WTC11 (cell line): ENCODE data around the gene TFB2M. TPM values are rescaled to one million over a fixed set of nuclear protein-coding genes. Genes with fewer than 3 reads are reported as not detected.

Experiments used
- ATAC-seq: fragments of 200-7000 bp; cut with Tn5 transposase; 2 replicates; pipeline ENCODE4 v1.10.0; 2021; ENCODE audit warnings: mild to moderate bottlenecking, moderate library complexity
- CTCF ChIA-PET: fragments of 300-600 bp; sonication (Branson Sonifier 250); formaldehyde crosslinking; loops from one replicate; lab custom pipeline; 2021; ENCODE audit warnings: antibody characterized with exemption; lab: Charles Lee
- POLR2A ChIA-PET: fragments of 350-600 bp; sonication (Branson Sonifier 250); formaldehyde crosslinking; loops from one replicate; lab custom pipeline; 2021; ENCODE audit warnings: antibody characterized with exemption; lab: Charles Lee
- DNase-seq: peaks from one replicate; pipeline ENCODE4 v3.0.0; 2021; ENCODE audit warnings: low spot score
- H3K27ac Mint-ChIP-seq: 2 replicates; pipeline ENCODE4 v1.8.0; 2021; ENCODE audit warnings: mixed read lengths
- H3K27me3 Mint-ChIP-seq: 2 replicates; pipeline ENCODE4 v1.8.0; 2021; ENCODE audit warnings: low read depth, mild to moderate bottlenecking, moderate library complexity, mixed read lengths
- H3K36me3 Mint-ChIP-seq: 2 replicates; pipeline ENCODE4 v1.8.0; 2021; ENCODE audit warnings: mixed read lengths
- H3K4me1 Mint-ChIP-seq: 2 replicates; pipeline ENCODE4 v1.8.0; 2022; ENCODE audit warnings: mixed read lengths
- H3K4me3 Mint-ChIP-seq: 2 replicates; pipeline ENCODE4 v1.8.0; 2021; ENCODE audit warnings: mild to moderate bottlenecking, moderate library complexity, mixed read lengths
- H3K9me3 Mint-ChIP-seq: 2 replicates; pipeline ENCODE4 v1.8.0; 2021; ENCODE audit warnings: mixed read lengths
- ATF2 ChIP-seq: sonication (generic); formaldehyde crosslinking; IDR thresholded peaks from 2 replicates; pipeline ENCODE4 v1.8.1; 2022; ENCODE audit warnings: low read depth, missing genetic modification reagents, borderline replicate concordance
- E2F1 ChIP-seq: sonication (generic); formaldehyde crosslinking; IDR thresholded peaks from 2 replicates; pipeline ENCODE4 v1.8.0; 2022; ENCODE audit warnings: mild to moderate bottlenecking, missing genetic modification reagents
- GABPB1 ChIP-seq: sonication (generic); formaldehyde crosslinking; IDR thresholded peaks from 2 replicates; pipeline ENCODE4 v1.8.1; 2023; ENCODE audit warnings: mild to moderate bottlenecking, missing genetic modification reagents
- GTF2I ChIP-seq: fragments of 250-450 bp; sonication (Bioruptor Pico); conservative IDR thresholded peaks from 2 replicates; pipeline ENCODE4 v1.4.0; 2021; ENCODE audit warnings: mild to moderate bottlenecking
- IRF2 ChIP-seq: sonication (generic); formaldehyde crosslinking; IDR thresholded peaks from 2 replicates; pipeline ENCODE4 v1.8.0; 2022; ENCODE audit warnings: low read depth, missing genetic modification reagents, borderline replicate concordance
- OVOL2 ChIP-seq: fragments of 250-450 bp; sonication (Bioruptor Pico); IDR thresholded peaks from 2 replicates; pipeline ENCODE4 v1.9.0; 2021; ENCODE audit warnings: mild to moderate bottlenecking, borderline replicate concordance
- RORB ChIP-seq: fragments of 250-450 bp; sonication (Bioruptor Pico); IDR thresholded peaks from 2 replicates; pipeline ENCODE4 v1.9.0; 2021; ENCODE audit warnings: mild to moderate bottlenecking
- SMAD4 ChIP-seq: sonication (generic); formaldehyde crosslinking; IDR thresholded peaks from 2 replicates; pipeline ENCODE4 v1.8.0; 2022; ENCODE audit warnings: mild to moderate bottlenecking, missing genetic modification reagents
- SP1 ChIP-seq: sonication (generic); formaldehyde crosslinking; conservative IDR thresholded peaks from 2 replicates; pipeline ENCODE4 v1.8.1; 2022; ENCODE audit warnings: missing genetic modification reagents
- TCF7 ChIP-seq: sonication (generic); formaldehyde crosslinking; IDR thresholded peaks from 2 replicates; pipeline ENCODE4 v1.8.0; 2022; ENCODE audit warnings: mild to moderate bottlenecking, low read depth, missing genetic modification reagents, moderate library complexity
- ZNF232 ChIP-seq: sonication (generic); formaldehyde crosslinking; IDR thresholded peaks from 2 replicates; pipeline ENCODE4 v1.8.0; 2022; ENCODE audit warnings: mild to moderate bottlenecking, missing genetic modification reagents
- ZNF423 ChIP-seq: fragments of 250-450 bp; sonication (Bioruptor Pico); IDR thresholded peaks from 2 replicates; pipeline ENCODE4 v2.1.2; 2022; ENCODE audit warnings: mild to moderate bottlenecking, moderate library complexity
- ZNF512 ChIP-seq: sonication (generic); formaldehyde crosslinking; IDR thresholded peaks from 2 replicates; pipeline ENCODE4 v1.8.1; 2022; ENCODE audit warnings: missing genetic modification reagents, borderline replicate concordance
- total RNA-seq: library from RNA; stranded (reverse); gene quantifications from 3 replicates; pipeline ENCODE4 v1.2.3, GENCODE V29; 2021
- TF ChIP-seq, protein P1 (sequence below): sonication (generic); formaldehyde crosslinking; IDR thresholded peaks from 2 replicates; pipeline ENCODE4 v1.8.1; 2023; ENCODE audit warnings: mild to moderate bottlenecking, missing genetic modification reagents
- TF ChIP-seq, protein P2 (sequence below): fragments of 250-450 bp; sonication (Bioruptor Pico); IDR thresholded peaks from 2 replicates; pipeline ENCODE4 v1.9.0; 2021; ENCODE audit warnings: mild to moderate bottlenecking, borderline replicate concordance
- TF ChIP-seq, protein P3 (sequence below): sonication (generic); formaldehyde crosslinking; IDR thresholded peaks from 2 replicates; pipeline ENCODE4 v1.8.0; 2023; ENCODE audit warnings: mild to moderate bottlenecking, missing genetic modification reagents
- TF ChIP-seq, protein P4 (sequence below): sonication (generic); formaldehyde crosslinking; IDR thresholded peaks from 2 replicates; pipeline ENCODE4 v1.8.1; 2023; ENCODE audit warnings: mild to moderate bottlenecking, missing genetic modification reagents, borderline replicate concordance

Gene TFB2M
- total RNA-seq, 1 experiment from 2014 or later: 16.5 TPM

DNA sequence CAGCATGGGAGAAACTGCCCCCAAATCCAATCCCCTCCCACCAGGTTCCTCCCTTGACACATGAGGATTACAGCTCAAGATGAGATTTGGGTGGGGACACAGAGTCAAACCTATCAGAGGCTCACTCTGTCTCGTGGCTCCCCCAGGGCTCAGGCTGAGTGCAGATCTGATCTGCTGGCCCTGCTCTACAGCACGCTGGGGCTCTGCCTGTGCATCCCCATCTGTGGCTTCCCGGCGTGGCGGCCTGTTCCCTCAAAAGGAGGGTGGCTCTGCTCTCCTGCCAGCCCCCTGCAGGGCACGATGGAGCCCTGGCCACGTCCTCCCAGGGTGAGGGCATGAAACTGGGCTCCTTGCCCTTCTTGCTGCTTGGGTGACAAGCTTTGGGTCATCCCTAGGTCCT is 39.1 kb downstream of the TFB2M start:
- H3K36me3 Mint-ChIP-seq: peaks cover 18% of the 10 kb centered on the region
- CTCF ChIA-PET: no interaction called here
- ATAC-seq (no peak), DNase-seq (no peak)
- POLR2A ChIA-PET: no interaction called here
- TF ChIP-seq RORB (CRISPR knock-in tag): no peak
- TF ChIP-seq, protein P1, sequence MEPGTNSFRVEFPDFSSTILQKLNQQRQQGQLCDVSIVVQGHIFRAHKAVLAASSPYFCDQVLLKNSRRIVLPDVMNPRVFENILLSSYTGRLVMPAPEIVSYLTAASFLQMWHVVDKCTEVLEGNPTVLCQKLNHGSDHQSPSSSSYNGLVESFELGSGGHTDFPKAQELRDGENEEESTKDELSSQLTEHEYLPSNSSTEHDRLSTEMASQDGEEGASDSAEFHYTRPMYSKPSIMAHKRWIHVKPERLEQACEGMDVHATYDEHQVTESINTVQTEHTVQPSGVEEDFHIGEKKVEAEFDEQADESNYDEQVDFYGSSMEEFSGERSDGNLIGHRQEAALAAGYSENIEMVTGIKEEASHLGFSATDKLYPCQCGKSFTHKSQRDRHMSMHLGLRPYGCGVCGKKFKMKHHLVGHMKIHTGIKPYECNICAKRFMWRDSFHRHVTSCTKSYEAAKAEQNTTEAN (CRISPR knock-in tag): no peak
- TF ChIP-seq, protein P2, sequence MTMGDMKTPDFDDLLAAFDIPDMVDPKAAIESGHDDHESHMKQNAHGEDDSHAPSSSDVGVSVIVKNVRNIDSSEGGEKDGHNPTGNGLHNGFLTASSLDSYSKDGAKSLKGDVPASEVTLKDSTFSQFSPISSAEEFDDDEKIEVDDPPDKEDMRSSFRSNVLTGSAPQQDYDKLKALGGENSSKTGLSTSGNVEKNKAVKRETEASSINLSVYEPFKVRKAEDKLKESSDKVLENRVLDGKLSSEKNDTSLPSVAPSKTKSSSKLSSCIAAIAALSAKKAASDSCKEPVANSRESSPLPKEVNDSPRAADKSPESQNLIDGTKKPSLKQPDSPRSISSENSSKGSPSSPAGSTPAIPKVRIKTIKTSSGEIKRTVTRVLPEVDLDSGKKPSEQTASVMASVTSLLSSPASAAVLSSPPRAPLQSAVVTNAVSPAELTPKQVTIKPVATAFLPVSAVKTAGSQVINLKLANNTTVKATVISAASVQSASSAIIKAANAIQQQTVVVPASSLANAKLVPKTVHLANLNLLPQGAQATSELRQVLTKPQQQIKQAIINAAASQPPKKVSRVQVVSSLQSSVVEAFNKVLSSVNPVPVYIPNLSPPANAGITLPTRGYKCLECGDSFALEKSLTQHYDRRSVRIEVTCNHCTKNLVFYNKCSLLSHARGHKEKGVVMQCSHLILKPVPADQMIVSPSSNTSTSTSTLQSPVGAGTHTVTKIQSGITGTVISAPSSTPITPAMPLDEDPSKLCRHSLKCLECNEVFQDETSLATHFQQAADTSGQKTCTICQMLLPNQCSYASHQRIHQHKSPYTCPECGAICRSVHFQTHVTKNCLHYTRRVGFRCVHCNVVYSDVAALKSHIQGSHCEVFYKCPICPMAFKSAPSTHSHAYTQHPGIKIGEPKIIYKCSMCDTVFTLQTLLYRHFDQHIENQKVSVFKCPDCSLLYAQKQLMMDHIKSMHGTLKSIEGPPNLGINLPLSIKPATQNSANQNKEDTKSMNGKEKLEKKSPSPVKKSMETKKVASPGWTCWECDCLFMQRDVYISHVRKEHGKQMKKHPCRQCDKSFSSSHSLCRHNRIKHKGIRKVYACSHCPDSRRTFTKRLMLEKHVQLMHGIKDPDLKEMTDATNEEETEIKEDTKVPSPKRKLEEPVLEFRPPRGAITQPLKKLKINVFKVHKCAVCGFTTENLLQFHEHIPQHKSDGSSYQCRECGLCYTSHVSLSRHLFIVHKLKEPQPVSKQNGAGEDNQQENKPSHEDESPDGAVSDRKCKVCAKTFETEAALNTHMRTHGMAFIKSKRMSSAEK (CRISPR knock-in tag): no peak
- TF ChIP-seq TCF7 (CRISPR knock-in tag): no peak
- no peak for TF ChIP-seq E2F1 (CRISPR knock-in tag)
- TF ChIP-seq ZNF232 (CRISPR knock-in tag): no peak
- TF ChIP-seq SMAD4: no peak
- peaks cover 31% of the 10 kb centered on the region for H3K9me3 Mint-ChIP-seq
- no peak overlapping the region for H3K27ac Mint-ChIP-seq
- H3K4me3 Mint-ChIP-seq: no peak overlapping the region
- H3K4me1 Mint-ChIP-seq: no peaks in the 10 kb centered on the region
- peaks cover 7% of the 10 kb centered on the region; the same call in 1 of the 2 replicates for H3K27me3 Mint-ChIP-seq

DNA sequence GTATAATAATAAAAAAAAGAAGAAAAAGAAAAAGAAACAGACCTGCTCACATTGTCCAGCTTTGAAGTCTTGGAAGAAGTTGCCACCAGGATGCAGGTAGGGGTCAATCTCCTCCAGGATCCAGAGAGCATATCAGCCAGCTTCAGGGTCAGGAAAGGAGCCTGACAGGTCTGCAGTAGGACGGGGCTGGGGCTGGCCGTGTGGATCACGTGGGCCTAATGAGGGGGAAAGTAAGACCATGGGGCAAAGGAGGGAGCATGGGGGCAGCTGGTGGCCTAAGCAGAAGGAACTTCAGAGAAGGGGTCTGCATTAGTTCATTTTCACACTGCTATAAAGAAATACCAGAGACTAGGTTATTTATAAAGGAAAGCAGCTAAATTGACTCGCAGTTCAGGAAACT is 39.7 kb downstream of the TFB2M start:
- H3K27me3 Mint-ChIP-seq: peaks cover 7% of the 10 kb centered on the region; the same call in 1 of the 2 replicates
- H3K4me1 Mint-ChIP-seq: no peaks in the 10 kb centered on the region
- ChIA-PET POLR2A (no interaction called here), CTCF (interaction anchor here (0.6 kb wide), 1 partner anchor 220 kb away, joined by 3 read pairs; no protein-coding TSS in a partner anchor)
- peaks cover 15% of the 10 kb centered on the region for H3K36me3 Mint-ChIP-seq
- DNase-seq (no peak), ATAC-seq (no peak)
- H3K9me3 Mint-ChIP-seq: peaks cover 29% of the 10 kb centered on the region
- no peak overlapping the region for H3K4me3 Mint-ChIP-seq
- H3K27ac Mint-ChIP-seq: no peak overlapping the region
- TF ChIP-seq GABPB1 (CRISPR knock-in tag) (no peak), GTF2I (no peak), OVOL2 (CRISPR knock-in tag) (no peak), SP1 (no peak), ATF2 (CRISPR knock-in tag) (no peak), ZNF423 (CRISPR knock-in tag) (no peak), E2F1 (CRISPR knock-in tag) (no peak), IRF2 (CRISPR knock-in tag) (no peak), ZNF512 (no peak)
- TF ChIP-seq, protein P3, sequence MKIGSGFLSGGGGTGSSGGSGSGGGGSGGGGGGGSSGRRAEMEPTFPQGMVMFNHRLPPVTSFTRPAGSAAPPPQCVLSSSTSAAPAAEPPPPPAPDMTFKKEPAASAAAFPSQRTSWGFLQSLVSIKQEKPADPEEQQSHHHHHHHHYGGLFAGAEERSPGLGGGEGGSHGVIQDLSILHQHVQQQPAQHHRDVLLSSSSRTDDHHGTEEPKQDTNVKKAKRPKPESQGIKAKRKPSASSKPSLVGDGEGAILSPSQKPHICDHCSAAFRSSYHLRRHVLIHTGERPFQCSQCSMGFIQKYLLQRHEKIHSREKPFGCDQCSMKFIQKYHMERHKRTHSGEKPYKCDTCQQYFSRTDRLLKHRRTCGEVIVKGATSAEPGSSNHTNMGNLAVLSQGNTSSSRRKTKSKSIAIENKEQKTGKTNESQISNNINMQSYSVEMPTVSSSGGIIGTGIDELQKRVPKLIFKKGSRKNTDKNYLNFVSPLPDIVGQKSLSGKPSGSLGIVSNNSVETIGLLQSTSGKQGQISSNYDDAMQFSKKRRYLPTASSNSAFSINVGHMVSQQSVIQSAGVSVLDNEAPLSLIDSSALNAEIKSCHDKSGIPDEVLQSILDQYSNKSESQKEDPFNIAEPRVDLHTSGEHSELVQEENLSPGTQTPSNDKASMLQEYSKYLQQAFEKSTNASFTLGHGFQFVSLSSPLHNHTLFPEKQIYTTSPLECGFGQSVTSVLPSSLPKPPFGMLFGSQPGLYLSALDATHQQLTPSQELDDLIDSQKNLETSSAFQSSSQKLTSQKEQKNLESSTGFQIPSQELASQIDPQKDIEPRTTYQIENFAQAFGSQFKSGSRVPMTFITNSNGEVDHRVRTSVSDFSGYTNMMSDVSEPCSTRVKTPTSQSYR (CRISPR knock-in tag): no peak
- TF ChIP-seq, protein P4, sequence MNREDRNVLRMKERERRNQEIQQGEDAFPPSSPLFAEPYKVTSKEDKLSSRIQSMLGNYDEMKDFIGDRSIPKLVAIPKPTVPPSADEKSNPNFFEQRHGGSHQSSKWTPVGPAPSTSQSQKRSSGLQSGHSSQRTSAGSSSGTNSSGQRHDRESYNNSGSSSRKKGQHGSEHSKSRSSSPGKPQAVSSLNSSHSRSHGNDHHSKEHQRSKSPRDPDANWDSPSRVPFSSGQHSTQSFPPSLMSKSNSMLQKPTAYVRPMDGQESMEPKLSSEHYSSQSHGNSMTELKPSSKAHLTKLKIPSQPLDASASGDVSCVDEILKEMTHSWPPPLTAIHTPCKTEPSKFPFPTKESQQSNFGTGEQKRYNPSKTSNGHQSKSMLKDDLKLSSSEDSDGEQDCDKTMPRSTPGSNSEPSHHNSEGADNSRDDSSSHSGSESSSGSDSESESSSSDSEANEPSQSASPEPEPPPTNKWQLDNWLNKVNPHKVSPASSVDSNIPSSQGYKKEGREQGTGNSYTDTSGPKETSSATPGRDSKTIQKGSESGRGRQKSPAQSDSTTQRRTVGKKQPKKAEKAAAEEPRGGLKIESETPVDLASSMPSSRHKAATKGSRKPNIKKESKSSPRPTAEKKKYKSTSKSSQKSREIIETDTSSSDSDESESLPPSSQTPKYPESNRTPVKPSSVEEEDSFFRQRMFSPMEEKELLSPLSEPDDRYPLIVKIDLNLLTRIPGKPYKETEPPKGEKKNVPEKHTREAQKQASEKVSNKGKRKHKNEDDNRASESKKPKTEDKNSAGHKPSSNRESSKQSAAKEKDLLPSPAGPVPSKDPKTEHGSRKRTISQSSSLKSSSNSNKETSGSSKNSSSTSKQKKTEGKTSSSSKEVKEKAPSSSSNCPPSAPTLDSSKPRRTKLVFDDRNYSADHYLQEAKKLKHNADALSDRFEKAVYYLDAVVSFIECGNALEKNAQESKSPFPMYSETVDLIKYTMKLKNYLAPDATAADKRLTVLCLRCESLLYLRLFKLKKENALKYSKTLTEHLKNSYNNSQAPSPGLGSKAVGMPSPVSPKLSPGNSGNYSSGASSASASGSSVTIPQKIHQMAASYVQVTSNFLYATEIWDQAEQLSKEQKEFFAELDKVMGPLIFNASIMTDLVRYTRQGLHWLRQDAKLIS (CRISPR knock-in tag): no peak
